ENCODE data around the gene AJUBA.
A peak's percentile ranks its signal among the peaks of the same experiment; 100 is the strongest.

DNA sequence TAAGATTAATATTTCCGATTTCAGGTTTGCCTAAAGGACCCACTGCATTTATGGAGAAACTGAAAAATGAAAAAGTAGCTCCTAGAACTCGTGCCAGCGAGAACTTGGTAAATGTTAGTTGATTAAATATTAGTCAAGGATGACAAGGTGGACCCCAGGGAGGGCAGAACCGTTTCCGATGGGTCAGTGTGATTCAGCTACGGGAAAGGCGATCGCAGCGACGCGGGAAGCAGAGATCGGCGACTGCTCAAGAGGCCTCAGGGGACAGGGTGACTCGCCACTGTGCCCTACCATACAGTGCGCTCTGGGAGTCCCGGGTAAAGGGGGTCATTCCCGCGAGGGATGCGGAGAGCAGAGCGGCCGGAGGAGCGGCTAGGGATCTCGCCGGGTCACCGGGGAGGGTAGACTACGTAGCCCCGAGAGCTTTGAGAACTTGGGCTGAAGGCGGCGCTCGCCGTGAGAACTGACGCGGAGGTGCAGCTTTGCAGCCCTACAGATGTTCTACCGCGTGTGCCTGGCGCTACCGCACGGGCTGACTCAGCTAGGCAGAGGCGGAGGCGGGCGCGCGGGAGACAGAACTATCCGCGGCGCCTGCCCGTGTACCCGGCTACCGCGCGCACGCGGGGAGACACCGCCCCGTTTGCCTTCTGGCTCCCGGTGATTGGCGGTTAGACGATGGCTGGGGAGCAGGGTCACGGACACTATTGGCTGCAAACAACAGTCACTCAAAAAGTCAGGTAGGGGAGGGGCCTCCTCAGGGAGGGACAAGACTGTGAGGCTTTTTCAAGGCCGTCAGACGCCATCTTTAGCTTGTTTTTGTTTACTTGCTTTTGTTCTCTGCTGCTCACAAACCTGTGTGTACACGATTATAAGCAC is 24.4 kb upstream of the AJUBA start:
- peak; percentile 63 to 98 for TF ChIP-seq POLR2A (IDR thresholded peaks at IDR 0.05)
- TF ChIP-seq, protein P1, sequence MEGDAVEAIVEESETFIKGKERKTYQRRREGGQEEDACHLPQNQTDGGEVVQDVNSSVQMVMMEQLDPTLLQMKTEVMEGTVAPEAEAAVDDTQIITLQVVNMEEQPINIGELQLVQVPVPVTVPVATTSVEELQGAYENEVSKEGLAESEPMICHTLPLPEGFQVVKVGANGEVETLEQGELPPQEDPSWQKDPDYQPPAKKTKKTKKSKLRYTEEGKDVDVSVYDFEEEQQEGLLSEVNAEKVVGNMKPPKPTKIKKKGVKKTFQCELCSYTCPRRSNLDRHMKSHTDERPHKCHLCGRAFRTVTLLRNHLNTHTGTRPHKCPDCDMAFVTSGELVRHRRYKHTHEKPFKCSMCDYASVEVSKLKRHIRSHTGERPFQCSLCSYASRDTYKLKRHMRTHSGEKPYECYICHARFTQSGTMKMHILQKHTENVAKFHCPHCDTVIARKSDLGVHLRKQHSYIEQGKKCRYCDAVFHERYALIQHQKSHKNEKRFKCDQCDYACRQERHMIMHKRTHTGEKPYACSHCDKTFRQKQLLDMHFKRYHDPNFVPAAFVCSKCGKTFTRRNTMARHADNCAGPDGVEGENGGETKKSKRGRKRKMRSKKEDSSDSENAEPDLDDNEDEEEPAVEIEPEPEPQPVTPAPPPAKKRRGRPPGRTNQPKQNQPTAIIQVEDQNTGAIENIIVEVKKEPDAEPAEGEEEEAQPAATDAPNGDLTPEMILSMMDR (IDR thresholded peaks at IDR 0.05) = peak in 2 of 6 experiments; percentile 10 to 15
